GM13977 (cell line): ENCODE data around the gene RHOH.

ENCODE experiments used
- DNase-seq: peaks from one replicate; pipeline ENCODE4 v3.0.0; 2012; ENCODE audit warnings: low spot score
- in situ Hi-C: fragments of 300-500 bp; cut with MboI; formaldehyde crosslinking; loops from one replicate; pipeline ENCODE4 v1.12.0; 2022; ENCODE audit warnings: low sequenced_read_pairs, low pct_unique_long_range_greater_than_20kb, mixed read lengths, inconsistent platforms; ENCODE audit not compliant: unreplicated experiment
- TF ChIP-seq, protein P1 (sequence below): IDR thresholded peaks from 2 replicates; pipeline ENCODE4 v1.5.1; 2012; ENCODE audit warnings: mild to moderate bottlenecking, control low read depth; ENCODE audit not compliant: insufficient read depth; ENCODE audit errors: extremely low read depth, missing control alignments

Gene RHOH

DNA sequence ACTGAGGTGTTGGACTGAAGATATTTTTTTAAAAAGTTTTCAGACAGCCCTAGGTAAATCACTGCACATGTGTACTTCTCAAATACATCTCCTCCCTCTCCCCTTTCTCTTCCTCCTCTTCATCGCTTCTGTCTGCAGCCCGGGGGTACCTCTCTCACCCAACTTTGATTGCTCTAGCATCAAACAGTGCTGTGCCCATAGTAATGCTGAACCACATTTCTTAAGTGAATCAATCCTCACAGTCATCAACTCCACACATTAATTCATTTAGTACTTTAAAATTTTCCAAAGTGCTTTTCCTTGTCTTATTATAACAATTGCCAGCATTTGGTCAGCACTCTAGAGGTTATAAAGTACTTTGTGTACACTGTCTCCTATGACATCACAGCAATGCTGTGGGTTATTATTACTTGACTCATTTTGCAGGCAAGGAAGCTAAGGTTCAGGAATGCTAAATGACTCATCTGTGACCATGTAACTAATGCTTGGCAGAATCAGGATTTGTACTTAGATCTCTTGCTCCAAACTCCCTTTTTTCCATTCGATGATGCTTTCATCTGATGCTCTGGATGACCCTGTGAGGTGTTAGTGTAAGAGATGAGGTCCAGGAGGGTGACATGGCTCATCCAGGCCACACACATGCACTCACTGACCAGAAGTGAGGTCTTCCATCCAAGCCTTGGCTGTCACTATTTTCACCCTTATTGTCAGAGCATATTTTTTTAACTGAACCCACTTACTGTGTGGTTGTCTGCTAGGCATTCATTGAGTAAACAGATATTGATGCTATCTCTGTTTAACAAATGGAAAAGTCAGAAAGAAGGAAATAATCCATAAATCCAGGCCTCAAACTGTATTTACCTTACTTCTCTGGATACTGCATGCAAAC lies 58.8 kb downstream of the RHOH start:
- TF ChIP-seq, protein P1, sequence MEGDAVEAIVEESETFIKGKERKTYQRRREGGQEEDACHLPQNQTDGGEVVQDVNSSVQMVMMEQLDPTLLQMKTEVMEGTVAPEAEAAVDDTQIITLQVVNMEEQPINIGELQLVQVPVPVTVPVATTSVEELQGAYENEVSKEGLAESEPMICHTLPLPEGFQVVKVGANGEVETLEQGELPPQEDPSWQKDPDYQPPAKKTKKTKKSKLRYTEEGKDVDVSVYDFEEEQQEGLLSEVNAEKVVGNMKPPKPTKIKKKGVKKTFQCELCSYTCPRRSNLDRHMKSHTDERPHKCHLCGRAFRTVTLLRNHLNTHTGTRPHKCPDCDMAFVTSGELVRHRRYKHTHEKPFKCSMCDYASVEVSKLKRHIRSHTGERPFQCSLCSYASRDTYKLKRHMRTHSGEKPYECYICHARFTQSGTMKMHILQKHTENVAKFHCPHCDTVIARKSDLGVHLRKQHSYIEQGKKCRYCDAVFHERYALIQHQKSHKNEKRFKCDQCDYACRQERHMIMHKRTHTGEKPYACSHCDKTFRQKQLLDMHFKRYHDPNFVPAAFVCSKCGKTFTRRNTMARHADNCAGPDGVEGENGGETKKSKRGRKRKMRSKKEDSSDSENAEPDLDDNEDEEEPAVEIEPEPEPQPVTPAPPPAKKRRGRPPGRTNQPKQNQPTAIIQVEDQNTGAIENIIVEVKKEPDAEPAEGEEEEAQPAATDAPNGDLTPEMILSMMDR = no peak
- DNase-seq = no peak

DNA sequence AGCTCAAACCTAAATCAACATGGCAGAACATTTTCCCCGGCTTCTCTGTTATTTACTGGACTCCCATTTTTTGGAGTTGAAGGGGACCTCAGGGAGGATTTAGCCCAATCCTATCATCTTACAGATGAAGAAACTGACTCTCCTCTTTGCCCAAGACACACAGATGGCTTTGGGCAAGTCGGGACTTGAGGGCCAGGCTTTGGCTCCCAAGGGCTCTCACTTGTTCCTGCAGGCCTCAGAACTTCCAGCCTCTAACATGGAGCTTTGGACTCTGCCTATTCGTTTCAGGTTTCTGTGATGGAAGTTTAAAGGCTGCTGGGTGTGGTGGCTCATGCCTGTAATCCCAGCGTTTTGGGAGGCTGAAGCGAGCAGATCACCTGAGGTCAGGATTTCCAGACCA lies 59.5 kb downstream of the RHOH start:
- DNase-seq = no peak
- TF ChIP-seq, protein P1 = no peak
- in situ Hi-C loops = no loop called here

More for the DNA sequence above, 58.8 kb downstream of the RHOH start:
- in situ Hi-C loops = no loop called here

DNA sequence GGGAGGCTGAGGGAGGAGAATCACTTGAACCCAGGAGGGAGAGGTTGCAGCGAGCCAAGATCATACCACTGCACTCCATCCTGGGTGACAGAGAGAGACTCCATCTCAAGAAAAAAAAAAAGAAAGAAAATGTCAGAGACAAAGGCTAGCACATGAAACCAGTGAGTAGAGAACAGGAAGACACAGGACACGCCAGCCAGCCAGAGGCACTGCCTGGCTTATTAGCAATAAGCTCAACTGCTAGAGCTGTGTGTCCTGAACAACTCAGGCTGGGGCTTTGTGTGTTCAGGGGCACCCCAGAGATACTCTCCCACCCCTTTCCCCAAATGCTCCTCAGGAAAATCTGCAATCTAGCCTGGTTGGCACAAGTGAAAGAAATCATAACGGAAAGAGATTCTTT lies 60.0 kb downstream of the RHOH start:
- in situ Hi-C loops = no loop called here
- TF ChIP-seq, protein P1 = no peak
- DNase-seq = no peak

DNA sequence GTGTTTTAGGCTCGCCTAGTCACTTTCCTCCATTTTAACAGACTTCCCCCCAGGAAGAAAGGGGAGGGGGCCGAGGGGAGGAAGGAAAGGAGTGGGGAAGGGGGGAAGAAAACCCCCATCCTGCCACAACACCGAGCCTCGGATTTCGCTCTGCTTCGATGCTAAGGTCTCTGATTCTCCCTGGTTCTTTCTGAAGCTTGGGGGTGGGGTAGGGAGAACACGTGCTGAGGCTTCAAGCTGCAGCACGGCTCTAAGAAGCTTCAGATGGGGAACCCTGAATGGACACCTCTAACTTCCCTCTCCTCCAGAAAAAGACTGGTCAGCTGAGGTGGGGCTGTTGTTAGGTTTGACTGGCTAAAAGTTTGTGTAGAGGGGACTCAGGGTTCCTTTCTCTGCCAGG lies 61.8 kb downstream of the RHOH start:
- TF ChIP-seq, protein P1 = no peak

GRCh38 chr4:40261231-40262076 lies 64.6 kb downstream of the RHOH start:
- in situ Hi-C loops = no loop called here
- no peak for DNase-seq
- TF ChIP-seq, protein P1 = no peak

More for the DNA sequence above, 61.8 kb downstream of the RHOH start:
- in situ Hi-C loops = no loop called here
- DNase-seq = no peak

DNA sequence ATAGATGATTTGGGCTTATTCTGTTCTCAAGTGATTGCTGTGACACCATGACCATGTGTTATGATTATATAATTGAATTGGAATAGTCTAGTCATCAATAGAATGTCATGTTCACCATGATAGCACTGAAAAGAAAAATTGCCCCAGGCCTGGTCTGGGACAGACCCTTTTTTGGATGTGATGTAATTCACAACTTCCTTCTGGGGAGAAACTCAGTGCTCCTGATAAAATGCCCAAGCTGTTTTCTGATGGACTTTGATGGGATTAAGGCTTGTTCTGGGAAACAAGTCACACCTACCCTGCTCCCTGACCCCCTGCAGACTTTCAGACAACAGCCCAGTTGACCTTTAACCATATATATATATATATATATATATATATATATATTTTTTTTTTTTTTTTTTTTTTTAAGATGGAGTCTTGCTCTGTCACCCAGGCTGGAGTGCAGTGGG lies 65.3 kb downstream of the RHOH start:
- in situ Hi-C loops = no loop called here
- TF ChIP-seq, protein P1 = no peak
- no peak for DNase-seq
